K562 (cell line): ENCODE measurements around the gene CTIF. TPM values are rescaled to one million over a fixed set of nuclear protein-coding genes. Genes with fewer than 3 reads are reported as not detected.
A peak's percentile ranks its signal among the peaks of the same experiment; 100 is the strongest.

Source experiments
- ATAC-seq: fragments of 200-7000 bp; cut with Tn5 transposase; 3 replicates; pipeline ENCODE4 v1.9.1; 2020; ENCODE audit warnings: moderate library complexity
- BruUV-seq: library from RNA; stranded (reverse); fragments of 400-500 nt; replicated peaks from 2 replicates; lab custom pipeline; 2021; lab: Mats Ljungman, UMichigan
- CTCF ChIA-PET: fragments of 300-600 bp; formaldehyde crosslinking; extraction: SDS; loops from one replicate; lab custom pipeline; 2021; ENCODE audit warnings: low intra/inter-chr PET ratio; lab: Yijun Ruan, JAX
- POLR2A ChIA-PET: fragments of 300-600, 350-650 bp; sonication (Branson Sonifier 250); formaldehyde crosslinking; extraction: SDS; loops from one replicate; lab custom pipeline; 2021; ENCODE audit warnings: antibody characterized with exemption, inconsistent platforms; lab: Yijun Ruan, JAX
- DNase-seq, 4 experiments: peaks; one replicate each; pipeline versions ENCODE4 v3.0.0 to v3.0.0-alpha.2; 2011 to 2018; ENCODE audit warnings: low spot score in 3 of 4, mixed read lengths in 3 of 4; ENCODE audit errors: extremely low read depth in 1 of 4
- FAIRE-seq: peaks from 2 replicates; lab custom pipeline; 2011; peaks lifted over from hg19 to GRCh38; lab: Jason Lieb, UNC
- H2AFZ ChIP-seq: 2 replicates; pipeline ENCODE4 v1.6.0; 2011; ENCODE audit warnings: low read depth, low read length, control low read depth, inconsistent platforms
- H3K27ac ChIP-seq: fragments of 200-600 bp; 3 replicates; pipeline ENCODE4 v1.8.0; 2011; ENCODE audit warnings: low read depth, mild to moderate bottlenecking, control low read depth, inconsistent platforms, low read length, moderate library complexity, mixed read lengths; ENCODE audit errors: extremely low read depth
- H3K27me3 ChIP-seq, 2 experiments: fragments of 300-600 bp in 1 of 2; 2 replicates in 1 of 2; 3 replicates in 1 of 2; pipeline versions ENCODE4 v1.6.0 to v1.8.0; 2011; ENCODE audit warnings: inconsistent platforms in 2 of 2, low read length in 2 of 2, mild to moderate bottlenecking in 1 of 2, mixed read lengths in 1 of 2, moderate library complexity in 1 of 2; ENCODE audit not compliant: control insufficient read depth in 2 of 2, insufficient read depth in 2 of 2
- H3K36me3 ChIP-seq: fragments of 300-600 bp; 3 replicates; pipeline ENCODE4 v1.8.0; 2011; ENCODE audit warnings: mild to moderate bottlenecking, low read length, inconsistent platforms; ENCODE audit not compliant: control insufficient read depth, insufficient read depth
- H3K4me1 ChIP-seq, 2 experiments: fragments of 200-600 bp in 1 of 2; replicated peaks in 1 of 2; 2 replicates in 1 of 2; 3 replicates in 1 of 2; pipeline versions ENCODE4 v1.5.1 to v1.8.0; 2011; ENCODE audit warnings: inconsistent platforms in 2 of 2, low read length in 2 of 2, mild to moderate bottlenecking in 1 of 2, mixed read lengths in 1 of 2, moderate library complexity in 1 of 2; ENCODE audit not compliant: control insufficient read depth in 2 of 2, insufficient read depth in 2 of 2
- H3K4me2 ChIP-seq: 2 replicates; pipeline ENCODE4 v1.6.1; 2011; ENCODE audit warnings: low read length, control low read depth, inconsistent platforms, mixed read lengths; ENCODE audit not compliant: insufficient read depth
- H3K4me3 ChIP-seq: fragments of 200-600 bp; sonication (generic), shearing (Covaris generic); 2 replicates; pipeline ENCODE4 v1.5.1; 2016; ENCODE audit warnings: control low read depth, inconsistent platforms
- H3K79me2 ChIP-seq: fragments of 200-600 bp; 3 replicates; pipeline ENCODE4 v1.8.0; 2011; ENCODE audit warnings: low read length, inconsistent platforms; ENCODE audit not compliant: control insufficient read depth, insufficient read depth
- H3K9ac ChIP-seq, 2 experiments: 2 replicates each; pipeline versions ENCODE4 v1.6.0 to v1.6.1; 2011; ENCODE audit warnings: low read depth in 2 of 2, low read length in 2 of 2, control low read depth in 1 of 2, inconsistent platforms in 1 of 2, mild to moderate bottlenecking in 1 of 2, mixed read lengths in 1 of 2; ENCODE audit not compliant: insufficient read depth in 1 of 2
- H3K9me1 ChIP-seq: one replicate; pipeline ENCODE4 v1.6.0; 2011; ENCODE audit warnings: inconsistent platforms, mild to moderate bottlenecking, low read length, moderate library complexity; ENCODE audit not compliant: control insufficient read depth, insufficient read depth
- H3K9me3 ChIP-seq: replicated peaks from 2 replicates; pipeline ENCODE4 v1.5.1; 2011; ENCODE audit warnings: low read depth, low read length, inconsistent platforms; ENCODE audit not compliant: control insufficient read depth, insufficient read depth
- H4K20me1 ChIP-seq: replicated peaks from 2 replicates; pipeline ENCODE4 v1.6.1; 2011; ENCODE audit warnings: low read length, inconsistent platforms, mixed read lengths; ENCODE audit not compliant: control insufficient read depth, insufficient read depth
- KAT7 ChIP-seq: sonication (generic); formaldehyde crosslinking; IDR thresholded peaks from 2 replicates; pipeline ENCODE4 v1.8.0; 2022; ENCODE audit warnings: missing genetic modification reagents, mild to moderate bottlenecking, borderline replicate concordance
- L3MBTL2 ChIP-seq: fragments of 450-650 bp; IDR thresholded peaks from 2 replicates; pipeline ENCODE4 v1.6.1; 2016; ENCODE audit warnings: mild to moderate bottlenecking, moderate library complexity
- LARP7 ChIP-seq: fragments of 450-650 bp; IDR thresholded peaks from 2 replicates; pipeline ENCODE4 v1.6.1; 2016
- SMAD1 ChIP-seq: fragments of 150-350 bp; IDR thresholded peaks from 2 replicates; pipeline ENCODE4 v1.6.1; 2014; ENCODE audit warnings: low read length, low read depth; ENCODE audit not compliant: partially characterized antibody
- SMAD4 ChIP-seq: fragments of 250-450 bp; sonication (Bioruptor Pico); conservative IDR thresholded peaks from 2 replicates; pipeline ENCODE4 v1.8.0; 2021; ENCODE audit warnings: inconsistent platforms, mild to moderate bottlenecking, moderate library complexity
- TCF7L2 ChIP-seq: fragments of 150-350 bp; IDR thresholded peaks from 2 replicates; pipeline ENCODE4 v1.6.1; 2016; ENCODE audit warnings: low read depth, mild to moderate bottlenecking, low read length, moderate library complexity
- TGIF2 ChIP-seq: sonication (generic); formaldehyde crosslinking; IDR thresholded peaks from 2 replicates; pipeline ENCODE4 v1.8.1; 2022; ENCODE audit warnings: mild to moderate bottlenecking, missing genetic modification reagents, moderate library complexity
- ZFP36 ChIP-seq: fragments of 150-350 bp; IDR thresholded peaks from 2 replicates; pipeline ENCODE4 v1.6.1; 2018; ENCODE audit warnings: low read length, low read depth; ENCODE audit not compliant: partially characterized antibody
- ZNF146 ChIP-seq: IDR thresholded peaks from one replicate; pipeline ENCODE4 v1.6.1; 2018; ENCODE audit warnings: missing compliant biosample characterization; ENCODE audit not compliant: unreplicated experiment
- ZNF232 ChIP-seq: sonication (generic); formaldehyde crosslinking; IDR thresholded peaks from 2 replicates; pipeline ENCODE4 v1.8.0; 2022; ENCODE audit warnings: mild to moderate bottlenecking, missing genetic modification reagents
- ZNF316 ChIP-seq: fragments of 450-650 bp; IDR thresholded peaks from 2 replicates; pipeline ENCODE4 v1.6.1; 2016
- ZNF561 ChIP-seq: fragments of 450-650 bp; formaldehyde crosslinking; conservative IDR thresholded peaks from 2 replicates; pipeline ENCODE4 v1.4.0; 2020; ENCODE audit warnings: mild to moderate bottlenecking, moderate library complexity
- WGBS: fragments of 100-300 bp; shearing (Covaris generic); methylation state at CpG from one replicate; pipeline ENCODE4 v1.1.6; 2016; ENCODE audit warnings: low coverage, mixed read lengths; ENCODE audit not compliant: insufficient coverage; ENCODE audit errors: missing lambda C conversion rate; 5-methylcytosine and 5-hydroxymethylcytosine counted together
- in situ Hi-C: fragments of 300-500 bp; cut with MboI; formaldehyde crosslinking; loops from 4 replicates; pipeline ENCODE4 v1.15.0; 2018; ENCODE audit warnings: inconsistent platforms, mixed read lengths
- intact Hi-C: fragments of 100-400 bp; cut with micrococcal nuclease; formaldehyde crosslinking; loops from 2 replicates; pipeline ENCODE4 v1.14.2; 2022
- polyA plus RNA-seq, 8 experiments: library from polyadenylated mRNA; depleted of rRNA in 4 of 8; stranded (reverse) in 5 of 8; unstranded in 3 of 8; fragments of >200 nt; fragmentation: Nextera tagmentation in 2 of 8; fragmentation: Illumina TruSeq in 1 of 8; extraction: Ambion mirVana in 2 of 8; extraction: Trizol in 1 of 8; gene quantifications; 2 replicates each; pipeline versions ENCODE4 v1.2.1 to v1.2.3, GENCODE V29; 2011 to 2014; ENCODE audit warnings: inconsistent platforms in 1 of 8, missing spikeins in 1 of 8
- total RNA-seq, 7 experiments: library from RNA; depleted of rRNA in 6 of 7; stranded (reverse); fragments of >200 nt in 6 of 7; fragmentation: Illumina TruSeq in 2 of 7; extraction: Trizol in 2 of 7; gene quantifications; 2 replicates each; pipeline versions ENCODE4 v1.2.1 to v1.2.3, GENCODE V29; 2011 to 2021; ENCODE audit warnings: low replicate concordance in 1 of 7
- TF ChIP-seq, protein P1 (sequence below), 2 experiments: IDR thresholded peaks; 2 replicates each; pipeline ENCODE4 v1.6.1; 2011; ENCODE audit warnings: borderline replicate concordance in 1 of 2, control low read depth in 1 of 2, low read depth in 1 of 2, low read length in 1 of 2, mild to moderate bottlenecking in 1 of 2, mixed read lengths in 1 of 2, moderate library complexity in 1 of 2; ENCODE audit not compliant: insufficient read depth in 1 of 2, insufficient read length in 1 of 2, poor library complexity in 1 of 2, severe bottlenecking in 1 of 2; ENCODE audit errors: extremely low read depth in 1 of 2

The CTIF gene
- total and polyA plus RNA-seq, 9 of the 15 experiments (the other 6 are each of a cell fraction or from before 2014, with no cell fraction given) = 0.17 to 11.5 (median 2.2) TPM

DNA sequence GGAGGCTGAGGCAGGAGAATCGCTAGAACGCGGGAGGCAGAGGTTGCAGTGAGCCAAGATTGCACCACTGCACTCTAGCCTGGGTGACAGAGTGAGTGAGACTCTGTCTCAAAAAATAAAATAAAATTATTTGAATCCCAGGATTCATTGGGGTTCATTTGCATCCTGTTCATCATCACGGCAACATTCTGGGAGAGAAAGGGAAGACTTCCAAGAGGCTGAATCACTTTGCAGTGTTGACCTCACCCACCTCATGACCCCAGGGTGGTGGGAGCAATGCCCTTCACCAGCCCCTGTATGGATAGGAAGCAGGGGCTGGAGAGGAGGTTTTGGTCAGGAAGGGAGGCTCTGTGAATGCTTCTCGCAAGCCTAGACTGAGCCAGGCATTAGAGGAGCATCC lies 195.6 kb downstream of the CTIF start:
- CTCF ChIA-PET = no interaction called here

DNA sequence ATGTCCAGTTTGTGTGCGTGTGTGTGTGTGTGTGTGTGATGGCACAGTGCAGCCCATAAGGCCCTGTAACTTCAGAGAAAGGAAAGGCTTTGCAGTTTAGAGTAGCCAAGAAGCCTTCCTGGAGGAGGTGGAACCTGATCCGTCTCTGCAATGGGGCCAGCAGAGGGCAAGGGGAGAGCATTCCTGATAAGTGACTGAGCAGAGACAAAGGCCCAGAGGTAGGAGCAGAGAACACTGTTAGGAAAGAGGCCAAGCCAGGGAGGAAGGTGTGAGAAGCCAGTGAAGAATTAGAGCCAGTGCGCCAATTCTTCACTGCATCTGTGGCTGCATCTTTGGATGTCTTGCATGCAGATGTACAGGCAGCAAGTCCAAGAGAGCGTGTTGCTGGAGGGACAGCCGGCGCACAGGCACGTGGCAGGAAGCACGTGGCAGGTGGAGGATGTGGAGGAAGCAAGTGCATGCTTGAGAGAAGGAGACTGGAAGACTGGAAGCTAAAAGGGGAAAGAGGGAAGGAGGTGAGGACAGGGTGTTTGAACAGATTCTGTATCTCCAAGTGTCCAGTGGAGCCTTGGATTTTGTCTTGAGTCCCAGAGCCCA lies 196.3 kb downstream of the CTIF start:
- no peak overlapping the region for H3K27ac ChIP-seq
- CTCF ChIA-PET = no interaction called here
- H3K4me3 ChIP-seq = no peak overlapping the region
- no TSS peak for BruUV-seq
- H3K4me1 ChIP-seq = peaks cover 3 to 17% of the 10 kb centered on the region in 2 experiments; a peak in 4 of 5 replicates
- no peaks in the 10 kb centered on the region for H3K9me3 ChIP-seq
- FAIRE-seq = peak; percentile 56
- in situ Hi-C loops (no loop called here), intact Hi-C loops (no loop called here)
- H2AFZ ChIP-seq = 0 out of 2 replicates have a peak overlapping the region, but pooled peaks have one; percentile 9
- POLR2A ChIA-PET = interaction anchor here (0.7 kb wide), 1 partner anchor 287 kb away, joined by 3 read pairs; no protein-coding TSS in a partner anchor
- H3K4me2 ChIP-seq = no peak overlapping the region
- 45% methylated on average over 7 of the region's 8 CpGs for WGBS
- no peak overlapping the region; a peak in 1 of 4 replicates for H3K9ac ChIP-seq
- no peaks in the 10 kb centered on the region for H4K20me1 ChIP-seq
- no peaks in the 10 kb centered on the region for H3K9me1 ChIP-seq
- peak in 1 of 4 experiments; percentile 13 for DNase-seq
- no peaks in the 10 kb centered on the region for H3K27me3 ChIP-seq
- ATAC-seq = peak; percentile 27; the same call in 1 of the 3 replicates
- H3K36me3 ChIP-seq = no peaks in the 10 kb centered on the region
- no peaks in the 10 kb centered on the region for H3K79me2 ChIP-seq
- peak; percentile 95 for TF ChIP-seq ZFP36
- no peak for TF ChIP-seq ZNF316
- TF ChIP-seq SMAD4 = no peak
- TF ChIP-seq, protein P1, sequence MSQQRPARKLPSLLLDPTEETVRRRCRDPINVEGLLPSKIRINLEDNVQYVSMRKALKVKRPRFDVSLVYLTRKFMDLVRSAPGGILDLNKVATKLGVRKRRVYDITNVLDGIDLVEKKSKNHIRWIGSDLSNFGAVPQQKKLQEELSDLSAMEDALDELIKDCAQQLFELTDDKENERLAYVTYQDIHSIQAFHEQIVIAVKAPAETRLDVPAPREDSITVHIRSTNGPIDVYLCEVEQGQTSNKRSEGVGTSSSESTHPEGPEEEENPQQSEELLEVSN (IDR thresholded peaks at IDR 0.05; ENCODE audit: borderline replicate concordance in 1 of 2, extremely low read depth in 1 of 2, insufficient read depth in 1 of 2, insufficient read length in 1 of 2, low read depth in 1 of 2, low read length in 1 of 2, poor library complexity in 1 of 2, severe bottlenecking in 1 of 2) = peak in 1 of 2 experiments; percentile 27
- no peak for TF ChIP-seq LARP7
- TF ChIP-seq ZNF561 (CRISPR knock-in tag) = no peak
- TF ChIP-seq TCF7L2 = no peak
- no peak for TF ChIP-seq ZNF146 (CRISPR knock-in tag)
- TF ChIP-seq ZNF232 (CRISPR knock-in tag) = no peak

More for the DNA sequence above, 195.6 kb downstream of the CTIF start:
- FAIRE-seq = no peak
- DNase-seq = no peak
- intact Hi-C loops = no loop called here
- Histone ChIP-seq H2AFZ (no peak overlapping the region), H3K4me2 (no peak overlapping the region), H3K36me3 (no peaks in the 10 kb centered on the region), H3K27ac (no peak overlapping the region), H3K4me3 (no peak overlapping the region), H3K9ac (no peak overlapping the region), H3K9me1 (no peaks in the 10 kb centered on the region)
- POLR2A ChIA-PET = no interaction called here
- no peak for ATAC-seq
- 96% methylated on average over 5 of the region's 5 CpGs for WGBS
- no peak for TF ChIP-seq L3MBTL2
- TF ChIP-seq KAT7 = no peak
- no peak for TF ChIP-seq SMAD1
- TF ChIP-seq TGIF2 (CRISPR knock-in tag) = no peak
- TF ChIP-seq, all 486 proteins: peak for 0
- in situ Hi-C loops = no loop called here
- Histone ChIP-seq H4K20me1 (no peaks in the 10 kb centered on the region), H3K4me1 (peaks cover 3 to 17% of the 10 kb centered on the region in 2 experiments; a peak in 4 of 5 replicates), H3K79me2 (no peaks in the 10 kb centered on the region), H3K9me3 (no peaks in the 10 kb centered on the region), H3K27me3 (no peaks in the 10 kb centered on the region)
- BruUV-seq = no TSS peak
